ENCODE measurements around the gene DNAH2.

The DNAH2 gene

GRCh38 chr17:7882068-7882467, 164.5 kb downstream of the DNAH2 start:
- no peak for DNase-seq

- no peak for DNase-seq
Measured at GRCh38 chr17:7882629-7883028, 165.1 kb downstream of the DNAH2 start.

Data from CD4-positive, alpha-beta T cell treated with Interleukin-1 beta for 1 hour (primary cell).